Measurements from ENCODE around the gene CREB3L2. TPM values are rescaled to one million over a fixed set of nuclear protein-coding genes. Genes with fewer than 3 reads are reported as not detected.

CREB3L2 gene
- polyA plus RNA-seq, 1 of the 3 experiments (the other 2 are of a cell fraction), result 22.9 TPM

- Histone ChIP-seq H3K9me2 (no peaks in the 10 kb centered on the region), H3K27ac (ENCODE audit: low read depth in 2 of 2, low read length in 1 of 2) (no peak overlapping the region), H3F3A (replicated peaks; ENCODE audit: insufficient read depth) (no peaks in the 10 kb centered on the region), H4K20me1 (ENCODE audit: insufficient read depth) (no peaks in the 10 kb centered on the region), H3K9me3 (no peaks in the 10 kb centered on the region), H3K36me3 (replicated peaks in 1 of 2; ENCODE audit: control insufficient read depth in 1 of 2, insufficient read depth in 2 of 2, low read length in 1 of 2) (peaks cover 44 to 59% of the 10 kb centered on the region in 2 experiments), H3K4me3 (ENCODE audit: low read depth in 2 of 2, low read length in 1 of 2) (no peak overlapping the region), H2AFZ (ENCODE audit: low read depth) (no peak overlapping the region), H3K79me2 (ENCODE audit: insufficient read depth) (peaks cover 61% of the 10 kb centered on the region), H3K27me3 (ENCODE audit: insufficient read depth) (no peaks in the 10 kb centered on the region), H3K4me1 (ENCODE audit: control insufficient read depth in 1 of 2, insufficient read depth in 2 of 2, low read depth in 1 of 2, low read length in 1 of 2) (peaks cover 0 to 9% of the 10 kb centered on the region in 2 experiments; a peak in 1 of 4 replicates), H3K9ac (no peak overlapping the region), H3K4me2 (no peak overlapping the region)
- ChIA-PET CTCF (interaction anchor here (1.2 to 20.5 kb wide), 5 partner anchors 10 to 308 kb away, joined by 3 to 642 read pairs (median 14); partner anchors contain the start of gene CREB3L2), POLR2A (no interaction called here)
- TF ChIP-seq MAX (IDR thresholded peaks at IDR 0.05; ENCODE audit: low read depth) (no peak), ELF1 (IDR thresholded peaks at IDR 0.05) (no peak), PBX3 (IDR thresholded peaks at IDR 0.05) (no peak), REST (IDR thresholded peaks at IDR 0.05; ENCODE audit: low read depth, low read length) (no peak), JUND (IDR thresholded peaks at IDR 0.05) (no peak), RXRA (IDR thresholded peaks at IDR 0.05; ENCODE audit: borderline replicate concordance, low read depth) (no peak), GATA2 (CRISPR knock-in tag; IDR thresholded peaks at IDR 0.05) (no peak), POLR2AphosphoS5 (IDR thresholded peaks at IDR 0.05; ENCODE audit: low read depth, low read length) (no peak), NFIC (IDR thresholded peaks at IDR 0.05; ENCODE audit: borderline replicate concordance) (no peak), MXI1 (IDR thresholded peaks at IDR 0.05; ENCODE audit: low read depth, low read length) (no peak), FOSL2 (IDR thresholded peaks at IDR 0.05; ENCODE audit: borderline replicate concordance, low read depth) (no peak), SMC3 (IDR thresholded peaks at IDR 0.05; ENCODE audit: low read depth, low read length) (no peak), TEAD4 (IDR thresholded peaks at IDR 0.05; ENCODE audit: borderline replicate concordance, insufficient read depth) (no peak), IRF3 (IDR thresholded peaks at IDR 0.05; ENCODE audit: low read depth, low read length) (no peak), CHD2 (IDR thresholded peaks at IDR 0.05; ENCODE audit: low read length, partially characterized antibody) (no peak)
- TF ChIP-seq, protein P1, sequence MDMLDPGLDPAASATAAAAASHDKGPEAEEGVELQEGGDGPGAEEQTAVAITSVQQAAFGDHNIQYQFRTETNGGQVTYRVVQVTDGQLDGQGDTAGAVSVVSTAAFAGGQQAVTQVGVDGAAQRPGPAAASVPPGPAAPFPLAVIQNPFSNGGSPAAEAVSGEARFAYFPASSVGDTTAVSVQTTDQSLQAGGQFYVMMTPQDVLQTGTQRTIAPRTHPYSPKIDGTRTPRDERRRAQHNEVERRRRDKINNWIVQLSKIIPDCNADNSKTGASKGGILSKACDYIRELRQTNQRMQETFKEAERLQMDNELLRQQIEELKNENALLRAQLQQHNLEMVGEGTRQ (IDR thresholded peaks at IDR 0.05; ENCODE audit: borderline replicate concordance, low read depth, low read length), result no peak
- no peak for DNase-seq
- WGBS (ENCODE audit: low lambda C conversion rate), result 97% methylated on average over 4 of the region's 4 CpGs
Measured at GRCh38 chr7:137913985-137914384, 87.9 kb downstream of the CREB3L2 start.

Measured in SK-N-SH (cell line).